SHP77 treated with DMSO at 0.1 percent for 48 hours (cell line): ENCODE results near the gene MYH14.

ENCODE experiments used
- DNase-seq: peaks from one replicate; lab custom pipeline; 2025; lab: John Stamatoyannopoulos, UW

MYH14 gene

GRCh38 chr19:50292216-50292827 lies 88.9 kb downstream of the MYH14 start:
- DNase-seq: no peak

GRCh38 chr19:50293263-50294004 lies 90.0 kb downstream of the MYH14 start:
- DNase-seq: no peak

GRCh38 chr19:50300051-50300450 lies 96.6 kb downstream of the MYH14 start:
- DNase-seq: no peak

- no peak for DNase-seq
Observed at GRCh38 chr19:50300814-50301606, 97.6 kb downstream of the MYH14 start.

GRCh38 chr19:50301607-50301971 lies 98.2 kb downstream of the MYH14 start:
- no peak for DNase-seq

GRCh38 chr19:50303558-50303957 lies 100.1 kb downstream of the MYH14 start:
- no peak for DNase-seq

- DNase-seq: no peak
Observed at GRCh38 chr19:50308991-50309390, 105.6 kb downstream of the MYH14 start.

GRCh38 chr19:50309396-50310125 lies 106.1 kb downstream of the MYH14 start:
- DNase-seq: no peak

- DNase-seq: no peak
Observed at GRCh38 chr19:50310759-50311465, 107.5 kb downstream of the MYH14 start.

GRCh38 chr19:50311723-50312635 lies 108.6 kb downstream of the MYH14 start:
- peak; percentile 18 for DNase-seq

GRCh38 chr19:50312967-50313811 lies 109.8 kb downstream of the MYH14 start:
- no peak for DNase-seq

GRCh38 chr19:50313812-50314536 lies 110.6 kb downstream of the MYH14 start:
- no peak for DNase-seq

GRCh38 chr19:50314724-50315708 lies 111.6 kb downstream of the MYH14 start:
- no peak for DNase-seq

- no peak for DNase-seq
Observed at GRCh38 chr19:50315773-50316448, 112.5 kb downstream of the MYH14 start.

GRCh38 chr19:50317115-50317514 lies 113.7 kb downstream of the MYH14 start:
- no peak for DNase-seq

GRCh38 chr19:50318438-50318837 lies 115.0 kb downstream of the MYH14 start:
- no peak for DNase-seq

- DNase-seq: no peak
Observed at GRCh38 chr19:50319156-50319555, 115.7 kb downstream of the MYH14 start.
